A549 (cell line): ENCODE measurements around the gene DMC1. TPM values are rescaled to one million over a fixed set of nuclear protein-coding genes. Genes with fewer than 3 reads are reported as not detected.

Source experiments
- ATAC-seq, 2 experiments: fragments of 200-7000 bp in 1 of 2; fragments of >200 bp in 1 of 2; cut with Nextera tagmentation in 1 of 2; cut with Tn5 transposase in 1 of 2; 3 replicates each; pipeline versions ENCODE4 v1.8.0 to v1.9.1; 2018 to 2020; ENCODE audit warnings: mild to moderate bottlenecking in 1 of 2, moderate library complexity in 1 of 2
- CTCF ChIA-PET: fragments of 300-600 bp; sonication (Branson Sonifier 250); formaldehyde crosslinking; extraction: SDS; loops from one replicate; lab custom pipeline; 2021; ENCODE audit warnings: antibody characterized with exemption, inconsistent platforms; lab: Yijun Ruan, JAX
- POLR2A ChIA-PET: fragments of 350-600 bp; formaldehyde crosslinking; extraction: SDS; loops from one replicate; lab custom pipeline; 2021; ENCODE audit warnings: antibody characterized with exemption, inconsistent platforms; lab: Yijun Ruan, JAX
- DNase-seq, 2 experiments: peaks; one replicate each; pipeline versions ENCODE4 v3.0.0 to v3.0.0-alpha.2; 2011 to 2016; ENCODE audit warnings: low read depth in 1 of 2, low spot score in 1 of 2
- FAIRE-seq: peaks from 2 replicates; lab custom pipeline; 2011; peaks lifted over from hg19 to GRCh38; lab: Jason Lieb, UNC
- H3K27ac ChIP-seq, 2 experiments: fragments of >200 bp; sonication (Bioruptor Twin); formaldehyde crosslinking; 3 replicates each; pipeline ENCODE4 v1.5.1; 2016 to 2017
- H3K4me1 ChIP-seq: fragments of >200 bp; sonication (Bioruptor Twin); formaldehyde crosslinking; 3 replicates; pipeline ENCODE4 v1.6.1; 2016
- H3K4me2 ChIP-seq: fragments of >200 bp; sonication (Bioruptor Twin); formaldehyde crosslinking; 3 replicates; pipeline ENCODE4 v1.6.1; 2016
- H3K4me3 ChIP-seq: fragments of >200 bp; sonication (Bioruptor Twin); formaldehyde crosslinking; 3 replicates; pipeline ENCODE4 v1.5.1; 2016
- H3K9me3 ChIP-seq: fragments of >200 bp; sonication (Bioruptor Twin); formaldehyde crosslinking; 3 replicates; pipeline ENCODE4 v1.6.1; 2016
- BCL3 ChIP-seq: fragments of >200 bp; sonication (Bioruptor Twin); formaldehyde crosslinking; IDR thresholded peaks from 3 replicates; pipeline ENCODE4 v1.6.1; 2016
- CBX8 ChIP-seq: fragments of 200-600 bp; sonication (generic); IDR thresholded peaks from 2 replicates; pipeline ENCODE4 v1.6.1; 2016
- CHD2 ChIP-seq: fragments of 150-350 bp; IDR thresholded peaks from 2 replicates; pipeline ENCODE4 v1.6.1; 2014; ENCODE audit warnings: low read length; ENCODE audit not compliant: partially characterized antibody
- HEYL ChIP-seq: fragments of 250-450 bp; sonication (Bioruptor Pico); IDR thresholded peaks from 2 replicates; pipeline ENCODE4 v1.8.0; 2021; ENCODE audit warnings: mild to moderate bottlenecking, moderate library complexity
- HOXA7 ChIP-seq: fragments of 250-450 bp; sonication (Bioruptor Pico); IDR thresholded peaks from 2 replicates; pipeline ENCODE4 v1.5.0; 2020; ENCODE audit warnings: mild to moderate bottlenecking, moderate library complexity
- HOXB13 ChIP-seq: fragments of 250-450 bp; sonication (Bioruptor Pico); IDR thresholded peaks from 2 replicates; pipeline ENCODE4 v1.5.0; 2020; ENCODE audit warnings: low read depth, mild to moderate bottlenecking, moderate library complexity
- JUN ChIP-seq, 2 experiments: fragments of >200 bp; sonication (Bioruptor Twin); formaldehyde crosslinking; IDR thresholded peaks; 2 replicates in 1 of 2; 3 replicates in 1 of 2; pipeline ENCODE4 v1.6.1; 2016 to 2017
- KDM1A ChIP-seq: fragments of 200-600 bp; sonication (generic); IDR thresholded peaks from 2 replicates; pipeline ENCODE4 v1.6.1; 2016; ENCODE audit warnings: low read depth, mild to moderate bottlenecking
- KDM5A ChIP-seq: fragments of 200-600 bp; sonication (generic); IDR thresholded peaks from 2 replicates; pipeline ENCODE4 v1.6.1; 2016; ENCODE audit warnings: antibody characterized with exemption, mild to moderate bottlenecking
- MYC ChIP-seq: IDR thresholded peaks from 2 replicates; pipeline ENCODE4 v1.6.1; 2012; ENCODE audit warnings: mild to moderate bottlenecking, inconsistent platforms, low read length, improper control_type of control experiment, borderline replicate concordance
- NFE2L2 ChIP-seq: fragments of 150-350 bp; conservative IDR thresholded peaks from 2 replicates; pipeline ENCODE4 v1.6.1; 2014; ENCODE audit warnings: low read length
- NPAS2 ChIP-seq: fragments of 250-450 bp; sonication (Bioruptor Pico); IDR thresholded peaks from 2 replicates; pipeline ENCODE4 v1.8.0; 2022; ENCODE audit warnings: mild to moderate bottlenecking, moderate library complexity, borderline replicate concordance
- PHF8 ChIP-seq: fragments of 200-600 bp; sonication (generic); IDR thresholded peaks from 2 replicates; pipeline ENCODE4 v1.6.1; 2016; ENCODE audit warnings: low read depth, mild to moderate bottlenecking, antibody characterized with exemption, moderate library complexity, borderline replicate concordance
- POLR2A ChIP-seq: IDR thresholded peaks from 2 replicates; pipeline ENCODE4 v1.6.1; 2012; ENCODE audit warnings: mild to moderate bottlenecking, low read length
- POLR2AphosphoS2 ChIP-seq: conservative IDR thresholded peaks from 2 replicates; pipeline ENCODE4 v1.6.1; 2012; ENCODE audit warnings: low read length, improper control_type of control experiment, inconsistent platforms
- RARB ChIP-seq: fragments of 250-450 bp; sonication (Bioruptor Pico); IDR thresholded peaks from 2 replicates; pipeline ENCODE4 v1.8.0; 2021; ENCODE audit warnings: mild to moderate bottlenecking, moderate library complexity
- RCOR1 ChIP-seq: fragments of 150-350 bp; IDR thresholded peaks from 2 replicates; pipeline ENCODE4 v1.6.1; 2014; ENCODE audit warnings: antibody characterized with exemption, low read length, low read depth
- RFX5 ChIP-seq: fragments of 450-650 bp; IDR thresholded peaks from 2 replicates; pipeline ENCODE4 v1.7.1; 2014; ENCODE audit warnings: antibody characterized with exemption, mild to moderate bottlenecking, moderate library complexity
- RNF2 ChIP-seq: fragments of 200-600 bp; sonication (generic); IDR thresholded peaks from 2 replicates; pipeline ENCODE4 v1.6.1; 2016; ENCODE audit warnings: low read depth, mild to moderate bottlenecking, antibody characterized with exemption, moderate library complexity, borderline replicate concordance
- SREBF2 ChIP-seq: fragments of 450-650 bp; IDR thresholded peaks from 2 replicates; pipeline ENCODE4 v1.6.1; 2014; ENCODE audit warnings: mild to moderate bottlenecking, moderate library complexity
- TFCP2L1 ChIP-seq: fragments of 250-450 bp; sonication (Bioruptor Pico); IDR thresholded peaks from 2 replicates; pipeline ENCODE4 v1.5.0; 2021; ENCODE audit warnings: mild to moderate bottlenecking
- TP53 ChIP-seq: fragments of 250-450 bp; sonication (Bioruptor Pico); IDR thresholded peaks from 2 replicates; pipeline ENCODE4 v1.5.0; 2021; ENCODE audit warnings: mild to moderate bottlenecking, moderate library complexity
- ZC3H11A ChIP-seq: fragments of 450-650 bp; IDR thresholded peaks from 2 replicates; pipeline ENCODE4 v1.6.1; 2014; ENCODE audit warnings: antibody characterized with exemption, mild to moderate bottlenecking
- ZSCAN20 ChIP-seq: fragments of 250-450 bp; sonication (Bioruptor Pico); IDR thresholded peaks from 2 replicates; pipeline ENCODE4 v1.8.0; 2022; ENCODE audit warnings: mild to moderate bottlenecking, moderate library complexity
- WGBS: methylation state at CpG from one replicate; pipeline ENCODE4 v1.1.6; 2017; ENCODE audit errors: missing lambda C conversion rate; 5-methylcytosine and 5-hydroxymethylcytosine counted together
- polyA plus RNA-seq, 4 experiments: library from polyadenylated mRNA; depleted of rRNA in 3 of 4; stranded (reverse); fragments of >200 nt; fragmentation: RNase III in 1 of 4; extraction: RNeasy Plus Mini Kit Qiagen cat#74134 plus additional on column Dnase treatment in 1 of 4; gene quantifications; 2 replicates in 3 of 4; 3 replicates in 1 of 4; pipeline ENCODE4 v1.2.3, GENCODE V29; 2011 to 2017
- TF ChIP-seq, protein P1 (sequence below): fragments of >200 bp; sonication (Bioruptor Twin); formaldehyde crosslinking; IDR thresholded peaks from 2 replicates; pipeline ENCODE4 v1.6.1; 2016
- TF ChIP-seq, protein P2 (sequence below): fragments of >200 bp; sonication (Bioruptor Twin); formaldehyde crosslinking; IDR thresholded peaks from 3 replicates; pipeline ENCODE4 v1.5.1; 2016

DMC1 gene
- polyA plus RNA-seq, 2 of the 4 experiments (the other 2 are of a cell fraction), result 5.7 to 6.4 TPM

DNA sequence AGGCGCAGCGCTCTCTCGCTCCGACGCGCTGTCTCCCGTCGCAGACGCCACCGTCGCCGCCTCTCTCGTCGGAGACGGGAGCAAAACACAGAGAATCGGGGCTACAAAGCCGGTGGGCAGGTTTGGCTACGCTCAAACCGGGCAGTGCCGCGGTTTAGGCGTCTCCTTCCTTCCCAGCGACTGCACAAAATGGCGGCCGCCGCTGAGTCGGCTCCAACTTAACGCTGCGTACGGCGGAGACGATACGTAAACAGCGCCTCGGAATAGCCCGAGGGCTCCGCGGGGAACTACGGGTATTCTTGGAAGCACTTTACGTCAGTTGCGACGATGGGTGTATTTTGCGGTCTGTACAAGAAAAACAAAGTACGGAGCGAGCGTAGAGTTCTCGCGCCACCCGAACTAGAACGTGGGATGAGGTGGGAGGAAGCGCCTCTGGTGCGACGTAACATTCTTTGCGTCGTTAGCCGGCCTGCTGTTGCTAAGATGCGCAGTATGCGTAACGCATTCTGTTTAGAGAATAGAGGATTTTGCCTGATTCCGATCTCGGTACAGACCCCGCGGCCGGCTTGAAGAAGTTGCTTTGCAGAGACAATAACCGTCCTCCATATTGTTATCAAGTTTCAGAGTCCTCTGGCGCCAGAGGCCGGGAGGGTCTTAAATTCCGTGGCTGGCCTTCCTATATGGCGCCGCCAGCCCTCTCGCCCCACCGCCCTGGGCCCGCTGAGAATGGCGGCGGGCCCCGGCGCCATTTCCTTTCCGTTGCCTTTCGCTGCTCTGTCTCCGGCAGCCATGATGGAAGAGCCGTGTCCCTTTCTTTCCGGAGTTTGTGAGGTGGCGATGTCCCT is 63.6 kb downstream of the DMC1 start, which contains the start of gene DDX17 (continued):
- TF ChIP-seq POLR2AphosphoS2 (no peak), POLR2A (peak; percentile 60), ZSCAN20 (CRISPR knock-in tag) (peak; percentile 58; the same call in 1 of the 2 replicates), RARB (CRISPR knock-in tag) (no peak), KDM5A (no peak), NPAS2 (CRISPR knock-in tag) (no peak), KDM1A (no peak), BCL3 (peak; percentile 68; the same call in 1 of the 3 replicates), HOXA7 (CRISPR knock-in tag) (no peak), TFCP2L1 (CRISPR knock-in tag) (no peak), TP53 (CRISPR knock-in tag) (0 out of 2 replicates have a peak, but pooled peaks have one; percentile 21), HOXB13 (peak; percentile 67; the same call in 1 of the 2 replicates), RNF2 (no peak), SREBF2 (no peak), CHD2 (no peak), RCOR1 (no peak), CBX8 (no peak), MYC (no peak)
- TF ChIP-seq, protein P1, sequence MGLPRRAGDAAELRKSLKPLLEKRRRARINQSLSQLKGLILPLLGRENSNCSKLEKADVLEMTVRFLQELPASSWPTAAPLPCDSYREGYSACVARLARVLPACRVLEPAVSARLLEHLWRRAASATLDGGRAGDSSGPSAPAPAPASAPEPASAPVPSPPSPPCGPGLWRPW, result no peak

DNA sequence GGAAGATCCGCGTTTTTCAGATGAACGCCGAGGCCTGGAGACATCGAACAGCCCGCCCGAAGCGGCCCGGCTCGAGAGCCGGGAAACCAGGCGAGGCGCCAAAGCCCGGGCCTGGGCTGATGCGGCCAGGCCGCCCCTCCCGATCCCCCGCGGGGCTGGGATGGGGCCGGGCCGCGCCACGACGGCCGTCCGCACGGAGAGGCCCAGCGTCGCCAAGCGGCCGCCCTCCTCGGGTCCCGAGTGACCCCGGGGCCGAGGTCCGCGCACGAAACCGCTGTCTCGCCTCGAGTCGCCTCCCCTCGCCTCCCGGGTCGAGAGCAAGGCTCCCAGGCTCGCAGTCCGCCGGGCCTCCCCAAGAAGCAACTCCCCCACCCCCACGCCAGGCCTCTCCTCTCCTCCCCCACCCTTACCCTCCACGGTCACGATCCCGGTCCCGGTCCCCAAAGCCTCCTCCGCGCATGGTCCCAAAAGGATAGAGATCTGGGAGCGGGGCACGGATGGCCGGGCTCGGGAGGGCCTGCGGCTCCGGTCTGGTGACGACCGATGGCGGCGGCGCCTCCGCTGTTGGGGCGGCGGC is 64.4 kb downstream of the DMC1 start:
- TF ChIP-seq PHF8 (no peak; the same call in 1 of the 2 replicates), JUN (IDR thresholded peaks at IDR 0.05) (0 out of 5 replicates have a peak, but pooled peaks of 1 of the 2 experiments have one; percentile 7), NFE2L2 (no peak), POLR2A (0 out of 2 replicates have a peak, but pooled peaks have one; percentile 20)
- under 1% methylated on average over 19 of the region's 69 CpGs for WGBS
- FAIRE-seq, result no peak
- peak overlapping the region; percentile 99 to 100 for H3K27ac ChIP-seq
- H3K4me2 ChIP-seq, result peak overlapping the region; percentile 98
- H3K4me1 ChIP-seq, result peaks cover 28% of the 10 kb centered on the region; the same call in 2 of the 3 replicates
- DNase-seq, result peak; percentile 20 to 59
- ATAC-seq, result peak; percentile 71 to 72
- CTCF ChIA-PET, result no interaction called here
- POLR2A ChIA-PET, result no interaction called here
- H3K4me3 ChIP-seq, result peak overlapping the region; percentile 92
- no peaks in the 10 kb centered on the region for H3K9me3 ChIP-seq

- H3K27ac ChIP-seq, result peak overlapping the region; percentile 99 to 100
- 2% methylated on average over 27 of the region's 35 CpGs for WGBS
- no peaks in the 10 kb centered on the region for H3K9me3 ChIP-seq
- H3K4me3 ChIP-seq, result peak overlapping the region; percentile 92
- H3K4me2 ChIP-seq, result peak overlapping the region; percentile 98
- TF ChIP-seq HEYL (CRISPR knock-in tag), result no peak
- TF ChIP-seq, protein P2, sequence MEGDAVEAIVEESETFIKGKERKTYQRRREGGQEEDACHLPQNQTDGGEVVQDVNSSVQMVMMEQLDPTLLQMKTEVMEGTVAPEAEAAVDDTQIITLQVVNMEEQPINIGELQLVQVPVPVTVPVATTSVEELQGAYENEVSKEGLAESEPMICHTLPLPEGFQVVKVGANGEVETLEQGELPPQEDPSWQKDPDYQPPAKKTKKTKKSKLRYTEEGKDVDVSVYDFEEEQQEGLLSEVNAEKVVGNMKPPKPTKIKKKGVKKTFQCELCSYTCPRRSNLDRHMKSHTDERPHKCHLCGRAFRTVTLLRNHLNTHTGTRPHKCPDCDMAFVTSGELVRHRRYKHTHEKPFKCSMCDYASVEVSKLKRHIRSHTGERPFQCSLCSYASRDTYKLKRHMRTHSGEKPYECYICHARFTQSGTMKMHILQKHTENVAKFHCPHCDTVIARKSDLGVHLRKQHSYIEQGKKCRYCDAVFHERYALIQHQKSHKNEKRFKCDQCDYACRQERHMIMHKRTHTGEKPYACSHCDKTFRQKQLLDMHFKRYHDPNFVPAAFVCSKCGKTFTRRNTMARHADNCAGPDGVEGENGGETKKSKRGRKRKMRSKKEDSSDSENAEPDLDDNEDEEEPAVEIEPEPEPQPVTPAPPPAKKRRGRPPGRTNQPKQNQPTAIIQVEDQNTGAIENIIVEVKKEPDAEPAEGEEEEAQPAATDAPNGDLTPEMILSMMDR, result no peak
- no peak for TF ChIP-seq ZC3H11A
- TF ChIP-seq HOXB13, result no peak
- no peak for TF ChIP-seq RFX5
- TF ChIP-seq NPAS2 (CRISPR knock-in tag), result no peak
- ChIA-PET CTCF (no interaction called here), POLR2A (no interaction called here)
- peaks cover 28% of the 10 kb centered on the region; the same call in 2 of the 3 replicates for H3K4me1 ChIP-seq
- FAIRE-seq (no peak), ATAC-seq (no peak; a peak in 1 of 6 replicates), DNase-seq (peak in 1 of 2 experiments; percentile 41)
These were observed 65.0 kb downstream of the DMC1 start for GRCh38 chr22:38504731-38505540.
